ENCODE data around the gene PIK3CG. TPM values are rescaled to one million over a fixed set of nuclear protein-coding genes. Genes with fewer than 3 reads are reported as not detected.
"Not testable (repeated sequence)": the region's sequence is repeated elsewhere in the genome, so short reads cannot be mapped to it uniquely, and the experiment has no call there.

PIK3CG gene
- total RNA-seq, 1 donor from 2014 or later = 1.7 TPM

- peaks cover 4% of the 10 kb centered on the region for H3K9me3 ChIP-seq (replicated peaks)
- H3K4me1 ChIP-seq = no peaks in the 10 kb centered on the region
- DNase-seq = no peak
- H3K27me3 ChIP-seq (ENCODE audit: low read depth) = no peaks in the 10 kb centered on the region
- intact Hi-C loops (cut with micrococcal nuclease) = no loop called here
- no peak overlapping the region for H3K27ac ChIP-seq (replicated peaks)
- H3K4me3 ChIP-seq = no peak overlapping the region
- H3K36me3 ChIP-seq = no peaks in the 10 kb centered on the region
- TF ChIP-seq, protein P1, sequence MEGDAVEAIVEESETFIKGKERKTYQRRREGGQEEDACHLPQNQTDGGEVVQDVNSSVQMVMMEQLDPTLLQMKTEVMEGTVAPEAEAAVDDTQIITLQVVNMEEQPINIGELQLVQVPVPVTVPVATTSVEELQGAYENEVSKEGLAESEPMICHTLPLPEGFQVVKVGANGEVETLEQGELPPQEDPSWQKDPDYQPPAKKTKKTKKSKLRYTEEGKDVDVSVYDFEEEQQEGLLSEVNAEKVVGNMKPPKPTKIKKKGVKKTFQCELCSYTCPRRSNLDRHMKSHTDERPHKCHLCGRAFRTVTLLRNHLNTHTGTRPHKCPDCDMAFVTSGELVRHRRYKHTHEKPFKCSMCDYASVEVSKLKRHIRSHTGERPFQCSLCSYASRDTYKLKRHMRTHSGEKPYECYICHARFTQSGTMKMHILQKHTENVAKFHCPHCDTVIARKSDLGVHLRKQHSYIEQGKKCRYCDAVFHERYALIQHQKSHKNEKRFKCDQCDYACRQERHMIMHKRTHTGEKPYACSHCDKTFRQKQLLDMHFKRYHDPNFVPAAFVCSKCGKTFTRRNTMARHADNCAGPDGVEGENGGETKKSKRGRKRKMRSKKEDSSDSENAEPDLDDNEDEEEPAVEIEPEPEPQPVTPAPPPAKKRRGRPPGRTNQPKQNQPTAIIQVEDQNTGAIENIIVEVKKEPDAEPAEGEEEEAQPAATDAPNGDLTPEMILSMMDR (IDR thresholded peaks at IDR 0.05; ENCODE audit: borderline replicate concordance) = no peak
These were observed 50.8 kb downstream of the PIK3CG start for GRCh38 chr7:106915873-106916272.

DNA sequence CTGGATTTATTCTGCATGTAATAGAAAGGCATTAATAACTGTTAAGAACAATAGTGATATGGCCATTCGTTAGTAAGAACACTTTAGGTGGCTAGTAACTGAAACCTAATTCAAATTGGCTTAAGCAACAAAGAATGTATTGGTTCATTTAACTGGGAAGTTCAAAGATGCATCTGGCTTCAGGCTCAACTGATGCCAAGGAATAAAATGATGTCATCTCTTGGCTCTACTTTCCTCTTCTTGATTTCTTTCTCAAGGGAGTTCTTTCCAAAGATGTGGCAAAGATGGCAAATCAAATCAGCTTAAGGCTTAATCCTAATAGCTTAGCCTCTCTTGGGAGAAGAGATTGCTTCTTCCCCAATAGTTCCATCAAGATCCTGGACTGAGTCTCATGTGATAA lies 51.6 kb downstream of the PIK3CG start:
- H3K4me1 ChIP-seq = no peaks in the 10 kb centered on the region
- H3K27ac ChIP-seq (replicated peaks) = no peak overlapping the region
- TF ChIP-seq, protein P1 (IDR thresholded peaks at IDR 0.05; ENCODE audit: borderline replicate concordance) = no peak
- intact Hi-C loops (cut with micrococcal nuclease) = no loop called here
- peaks cover 10% of the 10 kb centered on the region for H3K9me3 ChIP-seq (replicated peaks)
- H3K4me3 ChIP-seq = no peak overlapping the region
- no peak for DNase-seq
- no peaks in the 10 kb centered on the region for H3K27me3 ChIP-seq (ENCODE audit: low read depth)
- no peaks in the 10 kb centered on the region for H3K36me3 ChIP-seq

- no peak for DNase-seq
- H3K4me1 ChIP-seq = no peaks in the 10 kb centered on the region
- no peaks in the 10 kb centered on the region for H3K36me3 ChIP-seq
- TF ChIP-seq, protein P1 (IDR thresholded peaks at IDR 0.05; ENCODE audit: borderline replicate concordance) = no peak
- no peaks in the 10 kb centered on the region for H3K27me3 ChIP-seq (ENCODE audit: low read depth)
- intact Hi-C loops (cut with micrococcal nuclease) = no loop called here
- peaks cover 29% of the 10 kb centered on the region for H3K9me3 ChIP-seq (replicated peaks)
- no peak overlapping the region for H3K4me3 ChIP-seq
- H3K27ac ChIP-seq (replicated peaks) = no peak overlapping the region
These were observed 53.9 kb downstream of the PIK3CG start for GRCh38 chr7:106918991-106919390.

- intact Hi-C loops (cut with micrococcal nuclease); H3K27ac ChIP-seq (replicated peaks); H3K4me3 ChIP-seq; H3K36me3 ChIP-seq; H3K27me3 ChIP-seq (ENCODE audit: low read depth); H3K4me1 ChIP-seq; DNase-seq: not testable (repeated sequence)
- peaks cover 36% of the 10 kb centered on the region for H3K9me3 ChIP-seq (replicated peaks)
These were observed 59.4 kb downstream of the PIK3CG start for GRCh38 chr7:106924468-106924867.

GRCh38 chr7:106926892-106927291 lies 61.8 kb downstream of the PIK3CG start:
- Histone ChIP-seq H3K27me3 (ENCODE audit: low read depth) (no peaks in the 10 kb centered on the region), H3K9me3 (replicated peaks) (peaks cover 25% of the 10 kb centered on the region), H3K4me1 (no peaks in the 10 kb centered on the region), H3K36me3 (no peaks in the 10 kb centered on the region), H3K27ac (replicated peaks) (no peak overlapping the region), H3K4me3 (no peak overlapping the region)
- intact Hi-C loops (cut with micrococcal nuclease) = no loop called here
- DNase-seq = no peak
- TF ChIP-seq, protein P1 (IDR thresholded peaks at IDR 0.05; ENCODE audit: borderline replicate concordance) = no peak

- H3K4me1 ChIP-seq = no peaks in the 10 kb centered on the region
- no peaks in the 10 kb centered on the region for H3K27me3 ChIP-seq (ENCODE audit: low read depth)
- no peak overlapping the region for H3K27ac ChIP-seq (replicated peaks)
- TF ChIP-seq, protein P1 (IDR thresholded peaks at IDR 0.05; ENCODE audit: borderline replicate concordance) = no peak
- peaks cover 19% of the 10 kb centered on the region for H3K9me3 ChIP-seq (replicated peaks)
- no peaks in the 10 kb centered on the region for H3K36me3 ChIP-seq
- DNase-seq = no peak
- intact Hi-C loops (cut with micrococcal nuclease) = no loop called here
- H3K4me3 ChIP-seq = no peak overlapping the region
These were observed 62.5 kb downstream of the PIK3CG start for GRCh38 chr7:106927536-106927935.

GRCh38 chr7:106929616-106930015 lies 64.5 kb downstream of the PIK3CG start:
- H3K27ac ChIP-seq (replicated peaks); H3K4me3 ChIP-seq; DNase-seq; H3K9me3 ChIP-seq (replicated peaks); intact Hi-C loops (cut with micrococcal nuclease); H3K4me1 ChIP-seq; H3K36me3 ChIP-seq; H3K27me3 ChIP-seq (ENCODE audit: low read depth): not testable (repeated sequence)

Data from left ventricle myocardium inferior (tissue), 1 donor.